Peyer's patch (tissue), 4 donors: ENCODE data around the gene ARHGAP27. TPM values are rescaled to one million over a fixed set of nuclear protein-coding genes. Genes with fewer than 3 reads are reported as not detected.

ENCODE experiments used
- DNase-seq, 3 donors: peaks; one replicate each; pipeline ENCODE4 v3.0.0-alpha.2; 2017 to 2019
- H3K27ac ChIP-seq, 4 donors: fragments of 200-600 bp; sonication (generic); one replicate each; pipeline ENCODE4 v1.5.1; 2016 to 2019
- H3K27me3 ChIP-seq, 2 donors: fragments of 200-600 bp; sonication (generic); one replicate each; pipeline ENCODE4 v1.5.1; 2019
- H3K36me3 ChIP-seq, 3 donors: fragments of 200-600 bp; sonication (generic); one replicate each; pipeline ENCODE4 v1.5.1; 2016 to 2019
- H3K4me1 ChIP-seq, 4 donors: fragments of 200-600 bp; sonication (generic); one replicate each; pipeline ENCODE4 v1.5.1; 2016 to 2019
- H3K4me3 ChIP-seq, 4 donors: fragments of 200-600 bp; sonication (generic); 1 replicate in 3 of 4; 2 replicates in 1 of 4; pipeline ENCODE4 v1.5.1; 2016 to 2019; ENCODE audit warnings: mild to moderate bottlenecking in 1 of 4
- H3K9me3 ChIP-seq, 4 donors: fragments of 200-600 bp; sonication (generic); one replicate each; pipeline ENCODE4 v1.5.1; 2016 to 2019; ENCODE audit warnings: mild to moderate bottlenecking in 1 of 4
- POLR2A ChIP-seq, 2 donors: fragments of 450-650 bp; IDR thresholded peaks; one replicate each; pipeline ENCODE4 v1.5.1; 2017; ENCODE audit warnings: antibody characterized with exemption in 2 of 2, mild to moderate bottlenecking in 2 of 2, moderate library complexity in 2 of 2
- total RNA-seq, 4 donors: library from RNA; depleted of rRNA; stranded (reverse); fragments of >200 nt; gene quantifications; one replicate each; pipeline ENCODE4 v1.1.0, GENCODE V29; 2016
- TF ChIP-seq, protein P1 (sequence below), 6 experiments: fragments of 450-650 bp in 4 of 6; fragments of 200-600 bp in 2 of 6; sonication (generic) in 1 of 6; IDR thresholded peaks; one replicate each; pipeline ENCODE4 v1.5.1; 2017 to 2019; ENCODE audit warnings: antibody characterized with exemption in 6 of 6, mild to moderate bottlenecking in 3 of 6, moderate library complexity in 1 of 6

ARHGAP27 gene
- total RNA-seq, 4 donors from 2014 or later = 112 to 385 (median 258) TPM

DNA sequence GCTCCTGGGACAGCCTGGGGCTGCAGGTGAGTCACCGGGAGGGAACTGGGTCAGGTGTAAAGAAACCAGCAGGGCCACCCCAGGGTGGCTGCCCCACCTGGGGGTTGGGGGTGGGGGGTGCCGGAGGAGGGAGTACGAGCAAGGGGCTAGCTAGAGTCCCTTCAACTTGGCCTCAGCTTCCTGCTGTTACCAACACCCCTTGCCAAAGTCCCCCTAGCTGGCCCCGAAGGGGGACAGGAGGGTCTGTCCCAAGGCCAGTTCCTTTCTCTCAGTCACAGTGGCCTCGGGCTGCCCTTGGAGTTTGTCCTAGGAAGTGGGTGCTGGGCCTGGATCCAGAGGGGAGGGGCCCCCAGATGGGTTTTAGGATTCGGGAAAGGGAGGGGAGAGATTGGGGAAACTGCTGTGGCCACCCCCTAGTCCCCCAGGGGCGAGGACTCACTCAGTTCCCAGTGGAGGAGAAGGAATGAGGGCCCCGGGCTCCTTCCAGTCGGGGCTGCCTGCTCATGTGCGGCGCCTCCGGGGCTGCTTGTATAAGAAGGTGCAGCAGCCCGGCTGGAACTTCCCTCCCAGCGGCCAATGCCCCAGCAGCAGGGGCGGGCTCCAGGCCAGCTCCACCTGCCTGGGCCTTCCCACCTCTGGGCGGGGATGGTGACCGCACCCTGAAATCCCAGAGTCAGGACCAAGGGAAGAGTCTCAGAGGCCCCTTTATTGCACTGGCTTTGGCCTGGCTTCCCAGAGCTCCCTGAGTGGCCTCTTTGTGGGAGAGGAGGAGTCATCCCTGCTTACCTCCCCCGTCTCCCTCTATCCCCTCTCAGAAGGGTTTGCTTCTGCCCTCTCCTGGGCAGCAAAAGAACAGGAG, 7.3 kb downstream of the ARHGAP27 start:
- DNase-seq = peak in 2 of 3 donors; percentile 92 to 95
- peak overlapping the region in 3 of 4 donors; percentile 35 to 64 (median 62) for H3K4me3 ChIP-seq

DNA sequence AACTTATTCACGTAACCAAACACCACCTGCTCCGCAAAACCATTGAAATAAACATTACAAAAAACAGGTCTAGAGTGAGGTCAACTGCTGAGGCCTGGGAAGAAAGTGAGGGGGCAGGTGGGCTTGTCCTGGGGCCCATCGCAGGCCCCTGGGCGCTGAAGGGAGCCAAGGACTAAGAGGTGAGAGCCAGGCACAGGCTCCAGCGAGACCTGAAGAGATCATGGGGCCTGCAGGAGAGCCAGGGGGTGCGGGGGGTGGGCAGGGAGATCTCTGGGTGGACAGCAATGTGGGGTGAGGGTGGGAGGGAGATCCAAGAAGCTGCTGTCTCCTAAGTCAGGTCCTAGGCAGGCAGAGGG, 7.9 kb downstream of the ARHGAP27 start:
- H3K36me3 ChIP-seq = no peaks in the 10 kb centered on the region
- no peak for TF ChIP-seq POLR2A (IDR thresholded peaks at IDR 0.05)
- TF ChIP-seq, protein P1, sequence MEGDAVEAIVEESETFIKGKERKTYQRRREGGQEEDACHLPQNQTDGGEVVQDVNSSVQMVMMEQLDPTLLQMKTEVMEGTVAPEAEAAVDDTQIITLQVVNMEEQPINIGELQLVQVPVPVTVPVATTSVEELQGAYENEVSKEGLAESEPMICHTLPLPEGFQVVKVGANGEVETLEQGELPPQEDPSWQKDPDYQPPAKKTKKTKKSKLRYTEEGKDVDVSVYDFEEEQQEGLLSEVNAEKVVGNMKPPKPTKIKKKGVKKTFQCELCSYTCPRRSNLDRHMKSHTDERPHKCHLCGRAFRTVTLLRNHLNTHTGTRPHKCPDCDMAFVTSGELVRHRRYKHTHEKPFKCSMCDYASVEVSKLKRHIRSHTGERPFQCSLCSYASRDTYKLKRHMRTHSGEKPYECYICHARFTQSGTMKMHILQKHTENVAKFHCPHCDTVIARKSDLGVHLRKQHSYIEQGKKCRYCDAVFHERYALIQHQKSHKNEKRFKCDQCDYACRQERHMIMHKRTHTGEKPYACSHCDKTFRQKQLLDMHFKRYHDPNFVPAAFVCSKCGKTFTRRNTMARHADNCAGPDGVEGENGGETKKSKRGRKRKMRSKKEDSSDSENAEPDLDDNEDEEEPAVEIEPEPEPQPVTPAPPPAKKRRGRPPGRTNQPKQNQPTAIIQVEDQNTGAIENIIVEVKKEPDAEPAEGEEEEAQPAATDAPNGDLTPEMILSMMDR (IDR thresholded peaks at IDR 0.05) = no peak
- no peaks in the 10 kb centered on the region for H3K27me3 ChIP-seq
- no peak for DNase-seq
- peak overlapping the region in 3 of 4 donors; percentile 35 to 64 (median 62) for H3K4me3 ChIP-seq
- H3K4me1 ChIP-seq = peaks cover 4 to 43% (median 9%) of the 10 kb centered on the region in 4 donors
- no peaks in the 10 kb centered on the region for H3K9me3 ChIP-seq
- H3K27ac ChIP-seq = peak overlapping the region in 3 of 4 donors; percentile 86 to 94 (median 94)

More for the DNA sequence above, 7.3 kb downstream of the ARHGAP27 start:
- peaks cover 4 to 49% (median 9%) of the 10 kb centered on the region in 4 donors for H3K4me1 ChIP-seq
- TF ChIP-seq POLR2A (IDR thresholded peaks at IDR 0.05) = peak; percentile 99
- TF ChIP-seq, protein P1 (IDR thresholded peaks at IDR 0.05) = peak in 3 of 6 experiments; percentile 59 to 70 (median 65)
- peak overlapping the region in 3 of 4 donors; percentile 86 to 94 (median 94) for H3K27ac ChIP-seq
- no peaks in the 10 kb centered on the region for H3K9me3 ChIP-seq
- no peaks in the 10 kb centered on the region for H3K36me3 ChIP-seq
- H3K27me3 ChIP-seq = no peaks in the 10 kb centered on the region

DNA sequence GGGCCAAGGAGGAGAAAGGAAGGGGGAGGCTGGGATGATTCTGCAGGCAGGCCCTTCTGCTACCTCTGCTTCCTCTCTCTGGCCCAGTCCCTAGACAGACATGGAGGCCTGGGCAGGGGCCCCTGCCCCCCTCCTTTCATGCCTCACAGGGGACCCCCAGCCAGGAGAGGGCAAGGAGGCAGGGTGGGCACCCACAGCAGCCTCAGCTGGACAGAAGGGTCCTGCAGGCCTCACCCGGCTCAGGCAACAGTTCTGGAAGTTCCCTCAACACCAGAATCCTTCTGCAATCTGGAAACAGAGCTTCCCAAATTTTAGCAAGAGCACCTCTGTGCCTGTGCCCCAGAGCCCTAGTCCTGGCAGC, 8.7 kb downstream of the ARHGAP27 start:
- peak in 1 of 3 donors; percentile 55 for DNase-seq
- TF ChIP-seq, protein P1 (IDR thresholded peaks at IDR 0.05) = no peak
- TF ChIP-seq POLR2A (IDR thresholded peaks at IDR 0.05) = no peak
- Histone ChIP-seq H3K4me3 (peak overlapping the region in 3 of 4 donors; percentile 35 to 64 (median 62)), H3K27me3 (no peaks in the 10 kb centered on the region), H3K9me3 (no peaks in the 10 kb centered on the region), H3K4me1 (peaks cover under 1 to 36% (median 8%) of the 10 kb centered on the region in 4 donors), H3K36me3 (no peaks in the 10 kb centered on the region), H3K27ac (peak overlapping the region in 3 of 4 donors; percentile 86 to 94 (median 94))

DNA sequence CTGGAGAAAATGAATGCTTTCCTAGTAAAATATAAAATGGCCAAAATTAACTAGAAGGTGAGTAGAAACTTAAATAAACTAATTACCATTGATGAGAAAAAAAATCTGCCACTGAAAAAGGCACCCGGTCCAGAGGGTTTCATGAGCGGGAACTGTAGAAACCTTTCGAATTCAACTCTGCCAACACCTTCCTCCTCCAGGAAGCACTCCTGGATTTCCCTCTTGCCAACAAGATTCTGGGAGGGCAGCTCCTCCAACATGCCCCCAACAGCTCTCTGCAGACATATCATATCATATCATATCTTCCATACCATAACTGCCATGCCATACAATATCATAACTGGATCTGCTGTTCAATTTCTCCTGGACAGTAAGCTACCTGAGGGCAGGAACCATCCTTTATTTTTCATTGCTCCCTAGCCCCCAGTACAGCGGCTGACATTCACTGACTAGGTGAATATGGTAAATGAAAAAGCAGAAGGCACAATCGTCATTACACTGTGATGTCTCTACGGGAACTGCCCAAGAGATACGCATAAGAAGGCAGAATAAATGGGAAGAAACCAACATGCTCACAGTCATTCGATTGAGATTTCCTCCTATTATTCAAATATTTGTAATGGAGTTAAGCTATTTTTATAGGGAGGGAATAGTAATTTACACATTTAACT, 9.2 kb downstream of the ARHGAP27 start:
- Histone ChIP-seq H3K27ac (peak overlapping the region in 3 of 4 donors; percentile 86 to 94 (median 94)), H3K36me3 (no peaks in the 10 kb centered on the region), H3K4me3 (peak overlapping the region in 3 of 4 donors; percentile 35 to 64 (median 62)), H3K27me3 (no peaks in the 10 kb centered on the region), H3K4me1 (peaks cover 0 to 36% (median 5%) of the 10 kb centered on the region in 4 donors), H3K9me3 (no peaks in the 10 kb centered on the region)
- no peak for DNase-seq
- TF ChIP-seq, protein P1 (IDR thresholded peaks at IDR 0.05) = no peak
- TF ChIP-seq POLR2A (IDR thresholded peaks at IDR 0.05) = no peak

DNA sequence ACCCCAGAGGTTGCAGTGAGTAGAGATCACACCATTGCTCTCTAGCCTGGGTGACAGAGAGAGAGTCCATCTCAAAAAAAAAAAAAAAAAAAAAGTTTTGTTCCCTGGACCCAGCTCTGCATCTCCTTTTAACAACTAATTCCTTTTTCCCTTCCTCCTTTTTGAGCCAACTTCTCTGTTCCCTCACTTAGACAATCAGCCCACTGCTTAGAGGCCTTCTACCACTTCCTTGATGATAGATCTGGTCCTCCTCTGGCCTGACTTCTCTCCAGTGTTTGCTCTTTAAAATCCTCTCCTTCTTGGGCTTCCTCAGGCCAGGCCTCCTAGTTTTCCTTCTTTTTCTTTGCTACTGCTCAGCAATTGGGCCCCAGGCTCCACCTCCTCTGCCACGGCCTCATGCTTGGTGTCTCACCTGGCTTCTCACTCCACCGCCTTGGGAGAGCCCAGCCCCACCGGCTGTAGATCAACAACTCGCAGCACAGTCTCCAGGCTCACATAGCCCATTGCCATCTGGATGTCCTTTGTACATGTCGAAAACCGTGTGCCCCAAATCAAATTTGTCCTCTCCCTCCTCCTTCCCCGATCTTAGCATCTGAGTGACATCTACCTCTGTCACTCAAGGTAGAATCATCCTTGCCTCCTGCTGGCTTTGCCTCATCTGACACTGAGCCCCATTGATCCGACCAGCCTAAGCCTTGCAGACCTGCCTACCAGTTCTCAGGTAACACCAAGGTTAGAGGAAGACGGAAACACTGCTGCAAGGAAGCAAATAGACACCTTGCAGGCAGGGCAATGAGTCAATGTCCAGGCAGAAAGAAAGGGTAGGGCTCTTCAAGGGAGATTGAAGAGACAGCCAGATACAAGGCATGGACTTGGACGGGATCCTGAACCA, 17.4 kb downstream of the ARHGAP27 start:
- peaks cover 16 to 70% (median 25%) of the 10 kb centered on the region in 4 donors for H3K4me1 ChIP-seq

More for the DNA sequence above, 17.4 kb downstream of the ARHGAP27 start:
- TF ChIP-seq POLR2A (IDR thresholded peaks at IDR 0.05) = peak; percentile 39 to 74
- TF ChIP-seq, protein P1 (IDR thresholded peaks at IDR 0.05) = no peak
- peak in 2 of 3 donors; percentile 69 to 73 for DNase-seq
- Histone ChIP-seq H3K27me3 (no peaks in the 10 kb centered on the region), H3K27ac (peak overlapping the region in 3 of 4 donors; percentile 89 to 93 (median 90)), H3K36me3 (no peaks in the 10 kb centered on the region), H3K9me3 (no peaks in the 10 kb centered on the region), H3K4me3 (no peak overlapping the region)
